Hippocampal formation (tissue), 2 donors: ENCODE data around the gene LRRC8E.
A peak's percentile ranks its signal among the peaks of the same experiment; 100 is the strongest.
"Not testable (repeated sequence)": the region's sequence is repeated elsewhere in the genome, so short reads cannot be mapped to it uniquely, and the experiment has no call there.

Source experiments
- DNase-seq, 2 donors: peaks; one replicate each; lab custom pipeline; 2025; lab: John Stamatoyannopoulos, UW

LRRC8E gene

DNA sequence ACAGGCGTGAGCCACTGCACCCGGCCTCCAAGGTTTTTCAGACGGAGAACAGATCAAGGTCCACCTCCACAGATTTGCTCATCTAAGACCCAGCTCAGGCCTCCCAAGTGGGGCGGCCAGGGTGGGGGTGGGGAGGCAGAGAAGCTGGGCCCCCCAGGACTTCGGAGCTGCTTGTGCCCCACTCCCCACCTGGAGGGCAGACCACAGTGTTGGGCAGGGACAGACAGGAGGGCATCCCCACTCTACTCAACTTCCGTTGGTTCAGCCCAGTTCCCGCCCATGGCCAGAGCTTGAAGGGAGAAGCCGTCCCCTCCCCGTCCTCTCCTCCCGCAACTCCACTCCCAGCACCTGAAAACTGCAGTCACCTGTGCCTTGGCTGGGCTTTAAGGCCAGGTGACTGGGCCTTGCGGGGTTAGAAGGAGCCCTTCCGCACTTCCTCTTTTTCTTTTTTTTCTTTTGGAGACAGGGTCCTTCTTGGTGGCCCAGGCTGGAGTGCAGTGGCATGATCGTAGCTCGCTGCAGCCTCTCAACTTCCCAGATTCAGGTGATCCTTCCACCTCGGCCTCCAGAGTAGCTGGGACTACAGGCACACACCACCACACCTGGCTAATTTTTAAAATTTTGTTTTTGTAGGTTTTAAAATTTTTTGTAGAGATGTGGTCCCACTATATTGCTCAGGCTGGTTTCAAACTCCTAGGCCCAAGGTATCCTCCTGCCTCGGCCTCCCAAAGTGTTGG, 734 bp upstream of the LRRC8E start:
- DNase-seq: no peak

DNA sequence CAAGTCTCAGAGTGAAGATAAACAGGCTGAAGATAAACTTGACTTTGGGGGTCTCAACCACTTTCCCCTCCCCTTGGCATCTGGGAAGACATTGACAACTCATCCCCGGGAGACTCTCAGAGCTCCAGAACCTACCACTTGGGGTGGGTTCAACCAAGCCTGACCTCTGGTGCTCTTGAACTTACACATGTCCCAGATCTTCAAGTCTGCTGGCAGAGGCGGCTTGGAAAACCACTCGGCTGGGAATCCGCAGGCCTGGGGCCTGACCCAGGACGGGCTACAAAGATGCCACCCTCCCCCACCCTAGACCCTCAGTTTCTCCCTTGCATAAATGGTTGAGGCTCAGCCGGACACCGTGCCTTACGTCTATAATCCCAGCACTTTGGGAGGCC, 512 bp downstream of the LRRC8E start:
- DNase-seq: no peak

DNA sequence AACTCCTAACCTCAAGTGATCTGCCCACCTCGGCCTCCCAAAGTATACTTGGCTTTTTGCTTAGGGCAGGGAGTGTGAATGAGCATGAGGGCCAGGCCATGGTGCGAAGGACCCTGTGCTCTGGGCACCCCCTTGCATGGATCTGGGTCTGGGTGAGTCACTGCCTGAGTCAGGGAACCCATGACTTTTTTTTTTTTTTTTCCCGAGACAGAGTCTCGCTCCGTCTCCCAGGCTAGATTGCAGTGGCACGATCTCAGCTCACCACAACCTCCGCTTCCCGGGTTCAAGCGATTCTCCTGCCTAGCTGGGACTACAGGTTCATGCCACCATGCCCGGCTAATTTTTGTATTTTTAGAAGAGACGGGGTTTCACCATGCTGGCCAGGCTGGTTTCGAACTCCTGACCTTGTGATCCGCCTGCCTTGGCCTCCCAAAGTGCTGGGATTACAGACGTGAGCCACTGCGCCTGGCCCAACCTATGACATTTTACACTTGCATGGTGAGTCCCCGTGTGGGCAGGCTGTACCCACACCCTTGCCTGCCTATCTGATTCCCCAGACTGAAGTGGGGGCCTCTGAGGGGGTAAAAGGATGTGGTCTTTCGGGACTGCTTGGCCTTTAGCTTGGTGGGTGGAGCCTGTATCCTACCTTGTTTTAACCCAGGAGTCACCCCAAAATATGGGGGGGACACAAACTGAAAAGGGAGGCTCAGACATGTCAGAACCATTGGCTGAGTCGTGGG, 5.2 kb downstream of the LRRC8E start:
- not testable (repeated sequence) for DNase-seq

DNA sequence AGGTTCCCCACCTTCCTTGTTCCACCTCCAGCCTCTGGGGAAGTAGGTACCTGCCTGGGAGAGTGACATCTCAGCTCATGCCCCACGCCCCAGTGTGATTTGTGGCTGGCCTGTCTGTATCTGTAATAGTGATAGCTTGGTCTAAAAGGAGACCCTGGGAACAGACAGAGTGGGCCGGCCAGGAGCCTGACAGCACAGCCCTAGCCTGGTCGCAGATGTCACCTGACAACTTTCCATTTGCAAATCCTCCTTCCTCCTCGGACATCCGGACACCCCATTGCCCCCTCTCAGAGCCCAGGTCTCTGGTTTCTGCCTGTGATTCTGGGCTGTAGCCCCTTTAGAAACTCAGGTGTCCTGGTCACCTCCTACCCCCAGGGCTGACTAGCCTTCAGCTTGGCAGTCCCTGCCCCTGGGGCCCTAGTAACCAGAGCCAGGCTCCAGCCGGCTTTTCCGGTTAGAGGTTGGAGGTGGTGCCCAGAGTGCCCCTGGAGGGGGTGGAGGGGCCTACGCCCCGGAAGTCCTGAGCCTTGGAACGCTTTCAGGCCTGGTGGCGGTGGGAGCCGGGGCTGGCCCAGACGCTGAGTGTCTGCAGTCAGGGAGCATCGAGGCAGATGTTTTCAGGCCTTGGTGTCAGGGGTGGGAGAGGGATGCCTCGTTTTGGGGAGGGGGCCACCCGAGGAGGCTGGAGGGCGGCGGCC, 6.5 kb downstream of the LRRC8E start:
- DNase-seq: no peak

DNA sequence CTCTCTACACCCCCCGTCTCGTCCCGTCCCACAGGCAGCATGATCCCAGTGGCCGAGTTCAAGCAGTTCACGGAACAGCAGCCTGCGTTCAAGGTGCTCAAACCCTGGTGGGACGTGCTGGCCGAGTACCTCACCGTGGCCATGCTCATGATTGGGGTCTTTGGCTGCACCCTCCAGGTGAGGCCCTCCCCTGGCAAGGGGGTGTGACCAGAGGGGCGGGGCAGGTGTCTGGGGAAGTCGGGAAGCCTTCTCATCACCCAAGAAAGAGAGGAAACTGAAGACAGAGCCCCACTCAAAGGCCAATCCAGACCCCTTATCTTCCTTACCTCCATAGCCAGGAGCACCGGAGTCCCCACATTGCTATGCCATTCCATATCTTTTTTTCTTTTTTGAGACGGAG, 7.3 kb downstream of the LRRC8E start:
- DNase-seq: no peak

GRCh38 chr19:7897292-7897691, 9.0 kb downstream of the LRRC8E start:
- no peak for DNase-seq

- no peak for DNase-seq
Measured at GRCh38 chr19:7898967-7899366, 10.7 kb downstream of the LRRC8E start.

- no peak for DNase-seq
Measured at GRCh38 chr19:7899751-7900378, 11.6 kb downstream of the LRRC8E start.

- no peak for DNase-seq
Measured at GRCh38 chr19:7900401-7900870, 12.1 kb downstream of the LRRC8E start.

DNA sequence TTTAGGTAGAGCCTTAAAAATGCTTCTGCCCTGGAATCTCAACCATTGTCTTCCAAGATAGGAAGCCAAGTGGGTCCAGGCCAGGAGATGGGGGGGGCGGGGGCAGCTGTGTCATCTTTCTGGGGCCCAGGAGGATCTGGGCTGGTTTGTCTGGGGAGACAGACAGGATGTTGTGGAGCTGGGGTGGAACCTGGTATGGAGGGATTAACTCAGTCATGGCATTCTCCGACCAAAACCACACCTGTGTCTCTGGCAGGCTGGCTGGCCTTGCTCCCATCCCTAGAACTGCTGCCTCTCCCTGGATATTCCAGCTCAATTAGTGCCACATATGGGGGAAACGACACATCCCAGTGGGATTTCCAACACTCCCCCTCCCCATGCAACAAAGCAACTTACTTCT, 12.6 kb downstream of the LRRC8E start:
- no peak for DNase-seq

DNA sequence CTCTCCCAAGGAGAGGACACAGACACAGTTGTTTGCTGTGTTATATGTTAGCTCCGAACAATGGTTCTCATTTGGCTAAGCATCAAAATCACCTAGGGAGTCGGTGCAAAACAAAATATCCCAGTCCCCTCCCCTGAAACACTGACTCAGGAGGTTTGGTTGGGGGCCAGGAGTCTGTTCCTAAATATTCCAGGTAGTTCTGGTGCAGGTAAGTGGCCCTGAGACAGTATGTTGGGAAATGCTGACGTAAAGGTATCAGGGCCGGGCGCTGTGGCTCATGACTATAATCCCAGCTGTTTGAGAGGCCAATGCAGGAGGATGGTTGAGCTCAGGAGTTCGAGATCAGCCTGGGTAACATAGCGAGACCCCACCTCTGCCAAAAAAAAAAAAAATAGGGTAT, 13.0 kb downstream of the LRRC8E start:
- no peak for DNase-seq

GRCh38 chr19:7902796-7903243, 14.5 kb downstream of the LRRC8E start:
- DNase-seq: no peak

DNA sequence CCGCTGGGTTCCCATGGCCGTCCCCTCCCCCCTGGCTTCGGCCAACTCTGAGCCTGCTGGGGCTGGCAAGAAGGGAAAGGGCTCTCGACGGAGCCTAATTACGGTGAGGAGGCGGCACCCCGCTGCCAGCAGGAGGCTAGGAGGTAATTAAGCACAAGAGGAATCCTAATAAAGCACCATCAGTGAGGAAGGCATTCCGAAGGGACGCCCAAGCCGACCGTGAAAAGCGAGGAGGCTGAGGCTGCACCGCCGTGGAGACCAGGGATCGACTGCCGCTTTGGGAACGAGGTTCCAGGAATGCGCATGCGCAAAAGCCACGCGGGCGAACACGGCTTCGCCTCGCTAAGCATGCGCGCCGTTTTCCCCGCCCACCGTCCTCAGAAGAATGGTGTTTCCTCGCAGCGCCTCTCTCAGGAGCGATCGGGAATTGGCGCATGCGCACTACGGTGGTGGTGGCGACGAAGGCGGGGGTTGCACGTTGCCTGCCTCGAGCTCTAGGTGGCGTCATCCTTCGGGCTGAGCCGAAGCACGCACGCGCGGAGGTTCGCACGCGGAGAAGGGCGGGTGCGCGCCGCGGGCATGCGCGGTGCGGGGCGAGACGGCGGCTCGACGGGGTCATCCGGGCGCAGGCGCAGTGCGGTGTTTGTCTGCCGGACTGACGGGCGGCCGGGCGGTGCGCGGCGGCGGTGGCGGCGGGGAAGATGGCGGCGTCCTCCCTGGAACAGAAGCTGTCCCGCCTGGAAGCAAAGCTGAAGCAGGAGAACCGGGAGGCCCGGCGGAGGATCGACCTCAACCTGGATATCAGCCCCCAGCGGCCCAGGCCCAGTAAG, 15.1 kb downstream of the LRRC8E start, which contains the start of gene MAP2K7:
Gene MAP2K7 (plus strand): TSS at position 634 of the 830 bp plus-strand sequence. CDS start 68 bp downstream, at position 702.
- peak; percentile 98 for DNase-seq

DNA sequence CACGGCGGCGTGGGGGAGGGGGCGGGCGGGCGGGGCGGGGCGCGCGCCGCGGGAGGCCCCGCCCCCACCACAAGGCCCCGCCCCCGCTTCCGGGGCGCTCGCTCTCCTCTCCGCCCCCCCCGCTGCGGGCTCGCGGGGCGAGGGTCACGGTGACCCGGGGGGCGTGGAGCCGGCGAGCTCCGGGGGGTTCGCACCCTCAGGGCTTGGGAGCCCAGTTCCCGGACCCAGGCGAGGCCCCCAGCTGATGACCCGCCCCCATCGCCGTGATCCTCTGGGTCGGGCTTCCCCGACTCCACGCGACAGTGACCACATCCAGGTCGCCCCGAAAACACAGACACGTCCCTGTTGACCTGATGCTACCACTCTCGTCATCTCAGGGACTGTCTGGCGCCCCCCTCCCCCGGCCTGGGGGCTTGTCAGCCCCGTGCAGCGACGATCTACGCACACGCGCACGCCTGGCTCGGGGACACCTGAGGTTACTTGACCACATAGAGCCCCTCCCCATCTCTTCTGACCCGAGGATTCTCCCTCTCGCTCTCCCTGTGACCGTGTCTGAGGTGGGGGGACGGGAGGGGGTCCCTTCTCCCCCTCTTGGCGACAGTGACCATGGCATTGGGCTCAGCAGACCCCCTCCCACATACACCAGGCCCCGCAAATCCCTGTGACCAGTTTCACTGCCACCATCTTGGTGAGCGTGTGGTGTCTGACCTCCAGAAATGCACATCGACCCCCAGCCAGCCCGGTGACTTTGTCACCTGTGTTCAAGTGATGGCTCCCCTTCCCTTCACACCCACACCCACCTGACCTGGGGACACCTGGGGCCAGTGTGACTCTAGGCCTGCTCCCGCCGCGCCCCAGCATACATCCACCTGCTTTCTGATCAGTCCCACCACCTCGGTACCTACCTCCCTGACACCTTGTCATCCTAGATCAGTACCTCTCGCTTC, 16.0 kb downstream of the LRRC8E start:
- DNase-seq: no peak

- DNase-seq: no peak
Measured at GRCh38 chr19:7905268-7905667, 17.0 kb downstream of the LRRC8E start.

DNA sequence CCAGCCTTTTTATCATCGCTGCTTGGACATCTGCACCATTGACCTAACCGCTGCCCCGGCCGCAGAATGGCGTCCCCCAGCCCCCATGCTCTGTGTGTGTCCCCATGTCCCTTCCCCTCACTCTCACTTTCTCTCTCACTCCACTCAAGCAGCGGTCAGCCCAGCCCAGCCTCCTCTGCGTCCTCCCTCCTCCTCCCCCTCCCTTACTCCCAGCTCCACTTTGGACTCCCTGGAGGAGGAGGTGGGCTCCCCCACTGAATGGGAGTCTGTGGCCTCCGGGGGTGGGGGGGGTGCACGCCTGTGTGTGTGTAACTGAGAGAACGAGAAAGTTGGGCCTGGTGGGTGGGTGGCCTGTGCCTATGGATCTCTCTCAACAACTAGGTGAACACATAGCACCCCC, 17.5 kb downstream of the LRRC8E start:
- DNase-seq: no peak

GRCh38 chr19:7907122-7907521, 18.8 kb downstream of the LRRC8E start:
- no peak for DNase-seq

DNA sequence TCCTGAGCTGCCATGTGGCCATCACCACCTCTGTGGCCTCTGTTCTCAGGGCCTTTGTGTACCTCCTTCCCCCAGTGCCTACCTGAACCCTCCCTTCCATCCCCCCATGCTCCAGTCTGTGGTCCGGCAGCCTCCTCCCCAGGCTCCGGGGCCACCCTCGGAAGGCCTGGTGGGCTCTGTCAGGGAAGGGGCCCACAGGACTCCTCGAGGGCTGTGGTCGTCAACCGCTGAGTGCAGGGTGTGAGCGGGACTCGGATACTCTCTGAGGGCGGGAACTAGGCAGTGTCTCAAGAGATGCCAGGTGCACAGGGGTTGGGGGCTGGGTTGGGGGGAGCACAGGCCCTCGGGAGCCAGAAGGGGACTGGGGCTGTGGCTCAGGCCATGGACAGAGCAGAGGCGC, 19.2 kb downstream of the LRRC8E start:
- DNase-seq: no peak

- DNase-seq: no peak
Measured at GRCh38 chr19:7908078-7908699, 19.9 kb downstream of the LRRC8E start.
